ENCODE measurements around the gene KIF6.

KIF6 gene

DNA sequence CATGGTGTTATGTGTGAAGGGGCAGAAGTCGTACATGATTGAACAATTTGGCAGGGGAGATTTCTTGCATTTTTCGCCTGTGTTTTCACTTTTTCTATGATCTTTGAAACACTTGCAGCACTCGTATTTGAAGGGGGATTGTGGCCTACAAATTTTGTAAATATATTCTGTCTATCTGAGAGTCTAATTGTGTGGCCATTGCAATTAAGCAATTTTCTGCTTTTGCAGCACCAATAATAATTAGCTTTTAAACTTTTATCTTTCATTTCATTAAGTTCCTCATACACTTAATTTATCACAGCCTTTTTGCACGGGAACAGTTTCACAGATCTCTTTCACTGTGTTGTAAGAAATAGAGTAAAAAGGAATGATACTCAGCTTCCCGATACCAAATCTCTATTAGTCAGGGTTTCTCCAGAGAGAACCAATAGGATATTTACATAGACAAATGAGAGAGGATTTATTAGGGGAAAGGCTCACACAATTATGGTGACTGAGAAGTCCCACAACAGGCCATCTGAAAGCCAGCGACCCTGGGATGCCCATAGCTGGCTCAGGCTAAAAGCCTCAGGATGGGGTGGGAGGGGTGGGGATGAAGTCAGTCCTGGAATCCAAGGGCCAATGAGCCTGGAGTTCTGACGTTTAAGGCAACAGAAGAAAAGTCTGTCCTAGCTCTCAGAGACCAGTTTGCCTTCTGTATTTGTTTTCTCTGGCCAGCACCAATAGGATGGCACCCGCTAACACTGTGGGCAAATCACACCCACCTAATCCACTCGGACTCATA is 58.3 kb downstream of the KIF6 start:
- DNase-seq, result peak in 1 of 51 donors; percentile 55

DNA sequence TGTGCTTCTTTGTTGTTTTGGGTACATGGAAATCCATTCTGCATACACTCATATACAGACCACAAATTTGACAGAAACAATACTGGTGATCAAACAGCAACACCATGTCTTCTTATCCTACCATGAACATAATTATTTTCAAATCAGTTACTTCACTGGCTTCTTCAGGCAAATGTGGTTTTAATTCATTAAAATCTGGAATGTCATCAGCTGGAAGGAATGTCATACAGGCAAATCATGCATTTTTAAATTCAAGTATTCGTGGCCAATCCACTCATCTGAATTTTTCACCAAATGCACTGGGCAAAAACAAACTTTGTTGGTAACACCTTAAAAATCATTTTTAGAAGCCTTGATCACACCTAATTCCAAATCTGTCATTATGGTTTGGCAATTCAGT is 59.3 kb downstream of the KIF6 start:
- DNase-seq, result no peak

DNA sequence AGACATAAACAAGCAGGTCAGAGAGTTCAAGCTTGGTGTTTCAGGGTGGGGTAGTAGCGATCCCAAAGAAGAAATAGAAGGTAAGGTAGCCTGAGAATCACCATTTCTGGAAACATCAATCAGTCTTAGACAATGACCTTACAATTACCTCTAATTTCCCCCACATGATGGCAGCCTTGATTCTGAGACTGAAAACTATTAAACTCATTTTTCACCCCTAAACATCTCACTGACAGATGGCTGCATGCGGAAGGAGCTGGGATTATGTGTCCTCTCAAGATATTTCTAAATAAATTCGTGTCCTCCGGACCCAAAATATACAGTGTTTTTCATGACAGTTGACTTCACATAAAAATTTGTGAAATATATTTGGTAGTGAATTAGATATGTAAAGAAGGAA is 61.0 kb downstream of the KIF6 start:
- DNase-seq, result peak in 4 of 51 donors; percentile 26 to 77 (median 38)

DNA sequence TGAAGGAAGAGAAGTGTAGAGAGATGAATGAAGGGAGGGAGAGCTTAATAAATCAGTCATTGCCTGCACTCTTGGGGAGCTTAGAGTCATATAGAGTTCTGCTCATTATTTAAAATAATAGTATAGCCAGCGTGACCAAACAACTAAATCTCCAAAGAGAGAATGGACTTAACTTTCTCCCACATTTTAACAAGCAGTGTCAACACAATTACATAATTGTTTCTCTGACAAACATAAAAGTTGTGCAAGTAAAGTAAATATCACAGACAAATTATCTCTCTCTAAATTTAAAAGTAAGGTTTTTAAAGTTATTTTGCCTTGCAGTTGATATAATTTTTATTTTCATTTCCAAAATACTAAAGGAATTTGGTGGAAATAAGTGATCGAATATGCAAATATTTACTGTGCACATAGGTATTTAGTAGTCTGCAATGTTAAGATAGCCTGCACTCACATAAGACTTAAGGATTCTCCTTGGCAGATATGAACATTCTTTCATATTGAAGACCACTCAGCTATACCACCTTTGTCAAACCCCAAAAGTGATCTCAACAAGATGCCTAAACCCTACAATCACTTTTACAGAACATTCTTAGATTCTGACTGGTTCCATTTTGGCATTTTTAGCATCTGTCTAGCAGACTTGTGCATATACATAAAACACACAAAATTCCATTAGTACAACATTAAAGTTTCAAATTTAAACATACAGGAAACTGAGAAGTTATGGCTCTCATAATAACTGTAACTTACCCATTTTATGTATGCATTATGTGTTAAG is 67.7 kb downstream of the KIF6 start:
- no peak for DNase-seq

DNA sequence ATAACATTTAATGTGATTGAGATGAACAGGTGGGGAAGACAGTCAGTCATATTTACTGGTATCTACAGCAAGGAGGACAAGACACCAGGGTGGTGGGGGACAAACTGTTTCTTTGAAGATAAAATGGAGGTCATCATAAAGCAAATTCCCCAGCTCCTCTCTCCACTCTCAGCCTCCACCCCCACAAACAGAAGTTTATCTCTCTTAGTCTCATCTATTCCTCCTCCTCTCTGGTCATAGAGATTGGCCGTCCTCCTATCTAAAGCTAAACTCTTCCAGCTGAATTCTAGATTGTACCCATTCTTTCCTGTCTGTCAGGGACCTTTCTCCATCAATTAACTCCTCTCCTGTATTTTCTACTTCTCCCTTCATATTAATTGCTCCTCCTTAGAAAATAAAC is 71.1 kb downstream of the KIF6 start:
- DNase-seq, result no peak

DNA sequence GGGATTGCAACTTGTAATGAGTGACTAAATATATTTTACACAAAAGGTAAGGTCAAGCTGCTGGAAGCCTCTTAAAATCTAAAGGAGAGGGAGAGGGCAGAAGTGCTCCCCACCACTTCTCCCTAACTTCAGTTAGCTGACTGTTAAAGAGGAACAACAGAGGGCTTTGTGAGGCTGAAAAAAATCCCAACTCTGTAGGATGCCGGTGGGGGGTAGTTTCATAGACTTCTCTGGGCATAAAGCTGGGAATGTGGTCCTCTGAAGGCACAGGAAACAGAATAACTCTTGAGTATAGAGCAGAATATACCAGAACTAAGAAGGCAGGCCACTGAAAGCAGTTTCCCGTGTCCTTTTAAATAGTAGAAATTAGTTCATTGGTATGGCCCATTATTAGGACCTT is 71.6 kb downstream of the KIF6 start:
- peak in 5 of 51 donors; percentile 6 to 30 (median 13) for DNase-seq

DNA sequence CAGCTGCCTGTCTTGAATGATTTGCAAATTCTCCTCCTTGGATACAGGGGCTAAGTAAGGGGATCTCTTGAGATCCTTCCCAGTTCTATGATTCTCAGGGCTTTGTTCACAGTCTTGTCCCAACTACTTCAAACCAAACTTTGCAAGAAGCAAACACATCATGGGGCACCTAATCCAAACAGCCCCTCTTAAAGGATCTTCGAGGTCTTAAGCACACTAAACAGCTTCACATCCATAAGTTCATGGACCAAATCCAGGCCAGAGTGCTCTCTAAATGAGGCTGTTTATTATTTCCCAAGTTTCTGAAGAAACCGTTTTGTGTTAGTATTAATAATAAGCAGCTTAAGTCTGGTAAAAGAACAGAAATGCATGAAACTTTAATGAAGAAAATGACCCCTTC is 75.2 kb downstream of the KIF6 start:
- DNase-seq, result no peak

DNA sequence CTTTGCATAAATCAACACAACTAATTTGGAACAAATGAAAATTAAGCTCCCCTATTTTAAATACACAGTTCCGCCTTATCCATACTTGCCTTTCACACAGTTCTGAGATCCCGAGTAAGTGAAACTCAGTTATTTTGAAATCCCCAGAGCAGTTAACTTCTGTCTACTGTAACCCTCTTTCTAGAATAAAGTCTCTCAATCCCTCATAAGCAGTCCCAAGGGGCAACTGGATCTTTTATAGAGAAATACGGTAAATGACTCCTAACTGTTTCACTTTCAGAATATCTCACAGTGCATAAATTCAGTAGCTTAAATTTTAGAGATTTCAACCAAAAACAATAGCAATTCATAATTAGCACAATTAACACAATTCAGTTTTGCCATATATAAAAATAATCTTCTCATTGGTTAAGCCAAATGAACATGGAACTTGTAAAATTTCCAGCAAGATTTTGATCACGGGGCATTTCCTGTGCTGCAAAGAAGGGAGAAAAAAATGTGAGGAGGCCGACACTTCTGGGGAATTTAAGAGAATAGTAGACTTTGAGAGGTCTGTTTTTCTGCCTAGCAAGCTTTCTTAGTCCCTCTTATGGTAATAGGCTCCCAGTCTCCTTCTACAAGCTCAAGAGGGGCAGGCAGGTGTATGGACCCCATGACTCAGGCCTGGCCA is 78.3 kb downstream of the KIF6 start:
- DNase-seq, result no peak

DNA sequence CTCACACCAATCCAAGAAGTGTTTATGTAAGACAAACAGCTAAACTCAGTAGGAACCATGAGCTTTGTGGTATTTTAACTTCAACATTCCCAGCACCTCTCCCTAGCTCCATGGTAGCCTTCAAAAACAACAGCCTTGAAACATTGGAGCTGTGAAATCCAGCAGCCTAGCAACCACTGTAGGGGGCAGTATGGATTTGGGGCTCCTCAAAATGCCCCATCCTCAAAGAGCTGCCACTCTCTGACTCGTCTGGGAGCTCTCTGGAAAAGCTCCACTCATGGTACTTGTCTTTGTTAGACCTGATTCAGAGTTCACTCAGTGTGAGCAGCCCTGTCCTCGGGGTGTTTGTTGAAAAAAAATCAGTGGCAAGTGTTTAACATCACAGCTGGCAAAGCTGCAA is 82.9 kb downstream of the KIF6 start:
- DNase-seq, result no peak

DNA sequence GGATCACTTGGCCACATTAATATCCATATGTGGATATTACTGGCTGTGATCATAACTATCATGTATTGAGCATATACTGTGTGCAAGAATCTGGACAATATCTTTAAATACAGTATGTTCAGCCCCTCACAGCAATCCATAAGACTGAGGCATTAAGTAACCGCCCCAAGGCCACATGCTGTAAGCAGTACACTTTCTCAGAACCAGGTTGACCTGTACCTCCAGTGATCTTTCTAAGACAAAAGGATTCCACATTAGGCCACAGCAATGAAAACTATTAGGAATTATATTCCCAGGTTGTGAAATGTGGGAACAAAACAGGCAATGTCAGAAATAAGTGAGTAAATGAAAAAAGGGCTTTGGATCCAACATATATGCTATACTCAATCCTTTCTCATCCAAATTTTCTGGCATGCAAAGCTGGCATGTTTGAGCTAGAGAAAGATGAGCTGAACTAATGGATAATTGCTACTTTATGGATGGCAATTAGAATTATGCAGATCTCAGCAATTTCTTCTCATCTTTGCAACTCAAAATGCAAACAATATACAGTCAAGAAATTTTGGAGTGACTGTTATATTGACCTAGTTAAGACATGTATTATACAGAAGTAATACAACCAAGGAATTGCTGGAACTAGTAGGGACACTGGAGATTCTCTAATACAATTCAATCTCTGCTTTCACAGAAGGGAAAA is 86.9 kb downstream of the KIF6 start:
- no peak for DNase-seq

DNA sequence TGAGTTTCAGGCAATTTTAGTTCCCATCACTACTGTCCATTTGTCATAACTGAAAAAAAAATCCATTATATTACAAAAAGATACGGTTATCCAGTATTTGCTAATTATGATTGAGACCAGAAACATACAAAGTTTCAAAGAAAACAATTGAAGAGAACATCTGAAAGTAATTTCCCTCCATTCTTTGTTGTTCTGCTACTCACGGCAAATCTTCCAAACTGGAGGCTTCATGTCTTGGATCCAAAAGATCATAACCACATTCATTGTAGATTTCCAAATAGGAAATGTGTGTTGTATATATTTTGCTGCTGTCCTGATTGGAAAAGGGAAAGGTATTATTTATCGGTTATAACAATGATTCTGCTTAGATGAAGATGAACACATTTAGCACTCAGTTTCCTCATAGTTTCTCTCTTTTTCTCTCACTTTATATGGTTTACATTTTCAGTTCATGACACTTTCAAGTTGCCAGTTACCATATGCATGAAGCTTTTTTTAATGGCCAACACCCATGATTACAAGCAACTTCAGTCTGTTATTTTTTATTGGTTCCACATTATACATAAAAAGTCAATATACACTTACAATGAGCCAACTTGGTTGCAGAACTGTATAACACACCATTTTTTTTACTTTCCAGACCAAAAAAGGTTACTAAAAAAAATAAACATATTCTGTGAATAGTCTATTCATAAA is 90.4 kb downstream of the KIF6 start:
- no peak for DNase-seq

DNA sequence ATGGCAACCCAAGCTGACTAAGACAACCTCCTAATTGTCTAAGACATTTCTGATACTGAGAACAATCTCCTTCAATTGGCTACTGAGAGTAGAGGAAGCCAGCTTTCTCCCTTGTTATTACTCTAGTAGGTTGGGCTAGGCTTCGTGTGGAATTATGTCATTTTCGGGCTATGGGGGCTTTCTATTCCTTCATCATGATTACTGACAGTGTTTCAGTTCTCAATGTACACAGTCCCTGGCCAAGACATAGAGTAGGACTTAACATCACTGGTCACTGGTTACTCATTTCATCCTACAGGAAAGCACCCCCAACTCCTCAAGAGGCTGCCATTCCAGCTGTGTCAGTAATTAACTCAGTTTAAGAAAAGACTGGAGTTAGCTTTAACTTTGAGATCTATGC is 100.0 kb downstream of the KIF6 start:
- DNase-seq, result no peak

DNA sequence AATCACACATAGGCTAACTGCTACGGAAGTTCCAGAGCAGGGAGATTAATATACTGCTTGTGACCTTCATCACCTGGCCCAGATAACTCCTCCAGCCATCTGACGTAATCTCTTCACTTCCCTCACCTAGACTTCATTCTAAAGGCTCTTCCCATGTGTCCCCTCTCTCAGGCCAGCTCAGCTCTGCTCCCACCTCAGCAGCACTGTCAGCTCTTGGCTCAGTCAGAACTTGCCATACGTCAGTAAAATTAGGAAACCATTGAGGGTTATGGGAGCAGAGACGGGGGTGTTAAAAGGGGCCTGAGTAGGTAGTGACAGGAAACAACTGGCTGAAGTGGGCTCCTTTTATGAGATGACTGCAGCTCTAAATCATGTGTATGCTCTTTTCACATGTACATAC is 101.5 kb downstream of the KIF6 start:
- no peak for DNase-seq

DNA sequence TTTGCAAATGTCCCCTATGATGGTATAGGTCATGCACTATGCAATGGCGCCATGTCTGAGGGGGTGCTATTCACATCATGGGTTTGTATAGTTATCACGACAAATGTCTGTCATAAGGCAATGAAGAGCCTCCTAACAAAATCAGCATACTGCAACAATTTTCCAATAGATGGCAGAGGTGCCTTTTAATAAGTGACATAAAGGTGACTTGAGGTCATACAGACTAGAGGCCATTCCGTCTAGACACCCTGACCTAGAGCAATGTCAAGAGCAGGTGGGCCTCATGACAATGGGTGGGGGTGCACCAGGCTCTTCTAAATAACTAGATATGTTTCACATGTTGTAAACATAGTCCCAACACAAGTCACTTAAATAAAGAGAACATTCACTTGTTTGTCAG is 107.7 kb downstream of the KIF6 start:
- no peak for DNase-seq

DNA sequence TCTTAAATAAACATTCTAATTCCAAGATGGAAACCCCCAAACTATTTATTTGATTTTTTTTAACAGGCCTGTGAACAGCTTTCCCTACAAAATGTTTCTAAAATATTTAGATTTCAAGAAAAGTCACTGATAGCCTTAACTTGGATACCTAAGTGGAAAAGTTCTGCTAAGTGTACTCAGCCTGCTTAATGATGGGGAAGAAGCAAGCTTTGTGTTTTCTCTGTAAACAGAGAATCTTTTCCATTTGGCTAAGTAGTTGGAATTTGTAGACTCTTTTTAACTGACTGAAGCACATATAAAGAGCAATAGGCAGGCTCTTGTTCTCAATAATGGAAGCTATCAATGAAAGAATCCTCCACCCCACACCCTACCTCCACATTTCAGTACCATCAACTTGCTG is 108.2 kb downstream of the KIF6 start:
- no peak for DNase-seq

DNA sequence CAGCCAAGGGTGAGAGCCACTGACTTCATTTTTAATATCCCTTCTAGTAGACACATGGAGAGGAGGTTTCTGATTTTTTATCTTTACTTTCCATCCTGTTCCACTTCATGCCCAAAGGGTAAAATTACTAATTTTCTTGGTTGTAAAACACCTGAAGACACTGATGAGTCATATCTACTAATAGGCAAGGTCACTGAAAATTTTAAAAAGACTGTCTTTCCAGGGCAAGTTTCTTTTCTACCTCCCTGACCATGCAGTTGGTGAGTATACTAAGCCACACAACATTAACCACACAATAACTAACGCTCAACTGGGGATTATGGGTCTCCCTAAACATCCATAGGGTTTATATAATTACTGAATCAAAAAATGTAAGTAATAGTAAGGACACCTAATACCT is 109.6 kb downstream of the KIF6 start:
- DNase-seq, result no peak

DNA sequence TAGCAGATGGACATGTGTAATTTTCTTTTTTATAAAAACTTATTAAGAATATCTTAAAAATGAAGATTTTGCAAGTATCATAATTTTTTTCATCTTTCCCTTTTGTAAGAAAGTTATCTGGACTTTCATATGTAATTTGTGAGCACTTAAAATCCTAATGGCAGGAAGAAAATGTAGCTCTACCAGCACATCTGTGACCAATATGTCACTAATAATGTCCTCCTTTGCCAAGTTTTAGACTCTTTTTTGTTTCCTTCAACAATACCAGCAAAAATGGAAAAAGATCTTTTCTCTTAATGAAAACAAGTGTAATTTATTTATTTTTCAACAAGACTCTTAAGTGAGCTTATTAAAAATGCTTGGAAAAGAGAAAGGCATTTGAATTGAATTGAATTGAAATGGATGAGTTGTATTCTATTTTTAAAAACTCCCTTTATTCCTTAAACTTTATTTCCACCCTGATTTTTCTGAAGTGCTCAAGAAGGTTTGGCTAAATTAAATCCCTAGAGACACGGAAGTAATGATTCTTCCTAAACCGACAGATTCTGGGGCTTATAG is 110.7 kb downstream of the KIF6 start:
- no peak for DNase-seq

DNA sequence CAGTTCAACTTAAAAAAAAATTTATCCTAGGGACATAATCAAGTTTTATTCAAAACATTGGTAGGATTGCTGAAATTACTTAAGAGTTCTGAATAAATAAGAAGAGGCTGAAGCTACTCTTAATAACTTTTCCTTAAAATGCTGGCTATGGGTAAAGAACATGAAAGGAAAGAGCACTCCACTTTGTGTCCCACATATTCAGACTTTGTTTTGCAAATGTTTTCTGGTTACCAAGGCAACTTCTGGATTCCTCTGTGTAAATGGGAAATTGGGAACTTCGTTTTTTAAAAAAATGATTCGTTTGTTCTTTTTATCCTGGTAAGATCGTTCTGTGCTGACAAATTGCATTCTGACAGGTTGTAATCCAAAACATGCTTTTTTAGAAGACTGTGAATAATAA is 115.0 kb downstream of the KIF6 start:
- no peak for DNase-seq

DNA sequence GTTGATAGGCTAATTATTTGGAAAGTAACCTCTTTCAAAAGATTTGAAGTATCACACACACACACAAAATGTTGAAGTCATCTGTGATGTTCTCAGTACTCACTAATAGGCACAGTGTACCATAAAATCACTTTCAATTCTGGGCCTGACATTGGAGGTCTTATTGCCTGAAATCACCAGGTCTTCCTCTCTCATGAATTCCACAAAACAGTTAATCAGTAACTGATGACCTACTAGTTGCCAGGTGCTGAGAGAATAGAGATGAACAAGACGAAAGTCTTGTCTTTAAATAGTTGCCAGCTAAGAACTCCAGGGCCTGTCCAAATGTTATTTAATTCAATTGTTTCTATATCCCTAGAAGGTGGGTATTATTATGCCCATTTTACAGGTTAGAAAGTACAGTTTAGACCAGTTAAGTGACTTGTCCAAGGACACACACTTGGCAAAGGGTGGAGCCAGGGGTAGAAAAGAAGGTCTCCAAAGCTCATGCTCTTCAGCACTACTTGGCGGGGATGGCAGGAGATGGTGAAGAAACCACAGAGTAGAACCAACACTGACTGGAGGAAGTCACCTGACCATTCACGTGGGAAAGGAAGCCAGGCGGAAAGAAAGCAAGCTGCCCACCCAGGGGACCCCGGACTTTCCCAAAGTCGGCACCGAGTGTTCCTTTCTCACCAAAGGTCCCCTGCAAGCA is 116.4 kb downstream of the KIF6 start:
- no peak for DNase-seq
